GM18499 (cell line): ENCODE measurements around the gene MAST1.
"Not testable (repeated sequence)": the region's sequence is repeated elsewhere in the genome, so short reads cannot be mapped to it uniquely, and the experiment has no call there.

ENCODE experiments used
- ATAC-seq: cut with Tn5 transposase; IDR thresholded peaks from one replicate; pipeline ENCODE4 v1.9.1; 2021; ENCODE audit warnings: moderate number of reproducible peaks; ENCODE audit not compliant: insufficient read depth, unreplicated experiment

Gene MAST1

GRCh38 chr19:12838182-12838885 is at the start of gene MAST1:
TSS of gene MAST1 (plus strand) at chr19:12838515. CDS start at chr19:12838573, 58 bp downstream.
- no peak for ATAC-seq

- ATAC-seq: no peak
Measured at GRCh38 chr19:12788682-12789097, 49.6 kb upstream of the MAST1 start.

- no peak for ATAC-seq
Measured at GRCh38 chr19:12789098-12789903, 49.0 kb upstream of the MAST1 start.

- no peak for ATAC-seq
Measured at GRCh38 chr19:12789904-12790619, 48.3 kb upstream of the MAST1 start.

GRCh38 chr19:12790628-12791344 is 47.5 kb upstream of the MAST1 start:
- no peak for ATAC-seq

GRCh38 chr19:12791345-12792050 is 46.8 kb upstream of the MAST1 start, which contains the start of gene JUNB:
TSS of gene JUNB (plus strand) at chr19:12791486. CDS start at chr19:12791772, 286 bp downstream.
- no peak for ATAC-seq

- no peak for ATAC-seq
Measured at GRCh38 chr19:12792051-12792852, 46.1 kb upstream of the MAST1 start.

- ATAC-seq: no peak
Measured at GRCh38 chr19:12792853-12793289, 45.4 kb upstream of the MAST1 start.

- no peak for ATAC-seq
Measured at GRCh38 chr19:12793290-12794195, 44.8 kb upstream of the MAST1 start.

- ATAC-seq: no peak
Measured at GRCh38 chr19:12794196-12794941, 43.9 kb upstream of the MAST1 start.

GRCh38 chr19:12794971-12795381 is 43.3 kb upstream of the MAST1 start:
- no peak for ATAC-seq

- no peak for ATAC-seq
Measured at GRCh38 chr19:12796146-12797071, 41.9 kb upstream of the MAST1 start.

- no peak for ATAC-seq
Measured at GRCh38 chr19:12797141-12797587, 41.2 kb upstream of the MAST1 start.

- ATAC-seq: not testable (repeated sequence)
Measured at GRCh38 chr19:12797607-12798006, 40.7 kb upstream of the MAST1 start.

GRCh38 chr19:12799742-12800465 is 38.4 kb upstream of the MAST1 start:
- no peak for ATAC-seq
